WI38 (cell line): ENCODE data around the gene ADIG.

Experiments used
- H3K4me3 ChIP-seq: 2 replicates; pipeline ENCODE4 v1.5.1; 2011; ENCODE audit warnings: low read depth, mild to moderate bottlenecking, control low read depth, low read length
- CTCF ChIP-seq: IDR thresholded peaks from 2 replicates; pipeline ENCODE4 v1.5.1; 2012; ENCODE audit warnings: low read depth, mild to moderate bottlenecking, control low read depth, low read length

The ADIG gene

GRCh38 chr20:38585404-38586180 lies 4.6 kb downstream of the ADIG start:
- TF ChIP-seq CTCF, result no peak
- H3K4me3 ChIP-seq, result no peak overlapping the region

GRCh38 chr20:38586181-38586525 lies 5.2 kb downstream of the ADIG start:
- H3K4me3 ChIP-seq, result no peak overlapping the region
- no peak for TF ChIP-seq CTCF

- TF ChIP-seq CTCF, result no peak
- H3K4me3 ChIP-seq, result no peak overlapping the region
These were observed 7.3 kb downstream of the ADIG start for GRCh38 chr20:38588303-38588702.

- no peak for TF ChIP-seq CTCF
- no peak overlapping the region for H3K4me3 ChIP-seq
These were observed 8.4 kb downstream of the ADIG start for GRCh38 chr20:38589351-38589750.

- H3K4me3 ChIP-seq, result no peak overlapping the region
- no peak for TF ChIP-seq CTCF
These were observed 9.1 kb downstream of the ADIG start for GRCh38 chr20:38589967-38590675.

- no peak overlapping the region for H3K4me3 ChIP-seq
- TF ChIP-seq CTCF, result no peak
These were observed 9.9 kb downstream of the ADIG start for GRCh38 chr20:38590676-38591473.
